ENCODE results near the gene WFDC11. TPM values are rescaled to one million over a fixed set of nuclear protein-coding genes. Genes with fewer than 3 reads are reported as not detected.
"Not testable (repeated sequence)": the region's sequence is repeated elsewhere in the genome, so short reads cannot be mapped to it uniquely, and the experiment has no call there.

WFDC11 gene
- total and polyA plus RNA-seq, 2 experiments from 2014 or later: not detected

DNA sequence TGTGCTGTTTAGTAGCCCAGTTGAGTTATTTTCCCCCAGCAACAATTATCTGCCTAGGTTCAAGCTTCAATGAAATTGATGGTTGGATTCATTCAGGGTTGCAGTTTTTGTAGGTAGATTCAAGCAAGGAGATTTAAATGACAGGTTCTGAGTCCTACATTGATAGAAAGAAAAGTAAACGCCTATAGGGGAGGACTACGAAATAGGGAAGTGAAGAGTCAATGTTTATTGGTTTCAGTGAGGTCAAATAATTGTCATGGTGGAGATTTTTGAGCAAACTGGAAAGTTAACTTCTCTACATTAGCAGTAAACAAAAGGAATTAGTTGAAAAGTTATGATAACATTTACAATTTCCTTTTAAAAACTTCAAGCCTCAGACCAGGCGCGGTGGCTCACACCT is 31.1 kb upstream of the WFDC11 start:
- no peaks in the 10 kb centered on the region for H3K9me3 ChIP-seq (ENCODE audit: low read depth)
- no peak overlapping the region for H3K4me2 ChIP-seq (ENCODE audit: unreplicated experiment)
- no peak overlapping the region for H2AFZ ChIP-seq
- H3K36me3 ChIP-seq (ENCODE audit: low read depth): no peaks in the 10 kb centered on the region
- no peaks in the 10 kb centered on the region for H4K20me1 ChIP-seq (ENCODE audit: insufficient read depth)
- H3F3A ChIP-seq (ENCODE audit: insufficient read depth): no peaks in the 10 kb centered on the region
- no peaks in the 10 kb centered on the region for H3K4me1 ChIP-seq (ENCODE audit: insufficient read depth)
- no peaks in the 10 kb centered on the region for H3K27me3 ChIP-seq (replicated peaks; ENCODE audit: insufficient read depth)
- no peaks in the 10 kb centered on the region for H3K79me2 ChIP-seq (ENCODE audit: insufficient read depth)
- H3K9me2 ChIP-seq (ENCODE audit: insufficient read depth): no peaks in the 10 kb centered on the region
- no peak overlapping the region for H3K4me3 ChIP-seq
- H3K27ac ChIP-seq: no peak overlapping the region
- WGBS, 2 experiments (ENCODE audit: low coverage in 1 of 2, low lambda C conversion rate in 2 of 2, missing lambda C conversion rate in 2 of 2): 36 to 44% methylated on average over 4 of the region's 4 CpGs
- in situ Hi-C loops (cut with MboI): no loop called here
- H3K9ac ChIP-seq: no peak overlapping the region
- no peak for TF ChIP-seq EZH2 (IDR thresholded peaks at IDR 0.05; ENCODE audit: insufficient read depth, poor library complexity, severe bottlenecking)
- TF ChIP-seq EZH2phosphoT487 (IDR thresholded peaks at IDR 0.05; ENCODE audit: insufficient read depth, low read depth): no peak
- DNase-seq: no peak

DNA sequence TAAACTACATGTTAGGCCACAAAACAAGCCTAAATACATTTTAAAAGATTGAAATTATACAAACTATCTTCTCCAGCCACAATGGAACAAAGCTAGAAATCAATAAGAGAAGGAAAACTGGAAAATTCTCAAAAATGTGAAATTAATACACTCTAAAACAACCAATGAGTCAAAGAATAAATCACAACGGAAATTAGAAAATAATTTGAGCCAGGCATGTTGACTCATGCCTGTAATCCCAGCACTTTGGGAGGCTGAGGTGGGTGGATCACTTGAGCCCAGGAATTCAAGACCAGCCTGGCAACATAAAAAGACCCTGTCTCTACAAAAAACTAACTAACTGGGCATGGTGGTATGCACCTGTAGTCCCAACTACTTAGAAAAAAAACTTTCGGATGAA is 25.5 kb upstream of the WFDC11 start:
- Histone ChIP-seq H3K27me3 (replicated peaks; ENCODE audit: insufficient read depth) (no peaks in the 10 kb centered on the region), H3F3A (ENCODE audit: insufficient read depth) (no peaks in the 10 kb centered on the region), H3K79me2 (ENCODE audit: insufficient read depth) (no peaks in the 10 kb centered on the region), H3K9ac (no peak overlapping the region), H3K36me3 (ENCODE audit: low read depth) (no peaks in the 10 kb centered on the region), H3K9me3 (ENCODE audit: low read depth) (no peaks in the 10 kb centered on the region), H3K9me2 (ENCODE audit: insufficient read depth) (no peaks in the 10 kb centered on the region), H3K4me3 (no peak overlapping the region), H3K4me1 (ENCODE audit: insufficient read depth) (peaks cover 7% of the 10 kb centered on the region; the same call in 1 of the 2 replicates), H3K27ac (no peak overlapping the region), H2AFZ (no peak overlapping the region), H3K4me2 (ENCODE audit: unreplicated experiment) (no peak overlapping the region), H4K20me1 (ENCODE audit: insufficient read depth) (no peaks in the 10 kb centered on the region)
- peak; percentile 1 for DNase-seq
- in situ Hi-C loops (cut with MboI): no loop called here
- no peak for TF ChIP-seq EZH2phosphoT487 (IDR thresholded peaks at IDR 0.05; ENCODE audit: insufficient read depth, low read depth)
- TF ChIP-seq EZH2 (IDR thresholded peaks at IDR 0.05; ENCODE audit: insufficient read depth, poor library complexity, severe bottlenecking): no peak
- WGBS, 2 experiments (ENCODE audit: low coverage in 1 of 2, low lambda C conversion rate in 2 of 2, missing lambda C conversion rate in 2 of 2): 45 to 52% methylated on average over 2 of the region's 2 CpGs

- H4K20me1 ChIP-seq (ENCODE audit: insufficient read depth); H3K9ac ChIP-seq; in situ Hi-C loops (cut with MboI); H3K4me2 ChIP-seq (ENCODE audit: unreplicated experiment); H3K4me1 ChIP-seq (ENCODE audit: insufficient read depth); DNase-seq; H3K4me3 ChIP-seq; H3K79me2 ChIP-seq (ENCODE audit: insufficient read depth); H3F3A ChIP-seq (ENCODE audit: insufficient read depth); H3K9me3 ChIP-seq (ENCODE audit: low read depth); H3K36me3 ChIP-seq (ENCODE audit: low read depth); H3K27me3 ChIP-seq (replicated peaks; ENCODE audit: insufficient read depth); H3K27ac ChIP-seq; H2AFZ ChIP-seq; H3K9me2 ChIP-seq (ENCODE audit: insufficient read depth): not testable (repeated sequence)
- 71% methylated on average over 12 of the region's 12 CpGs for WGBS, 2 experiments (ENCODE audit: low coverage in 1 of 2, low lambda C conversion rate in 2 of 2, missing lambda C conversion rate in 2 of 2)
These were observed 23.3 kb upstream of the WFDC11 start for GRCh38 chr20:45693346-45693745.

- Histone ChIP-seq H2AFZ (no peak overlapping the region), H3K9ac (no peak overlapping the region), H3K4me1 (ENCODE audit: insufficient read depth) (no peaks in the 10 kb centered on the region), H3F3A (ENCODE audit: insufficient read depth) (no peaks in the 10 kb centered on the region), H3K79me2 (ENCODE audit: insufficient read depth) (no peaks in the 10 kb centered on the region), H3K36me3 (ENCODE audit: low read depth) (no peaks in the 10 kb centered on the region), H3K9me3 (ENCODE audit: low read depth) (no peaks in the 10 kb centered on the region), H3K4me2 (ENCODE audit: unreplicated experiment) (no peak overlapping the region), H3K27me3 (replicated peaks; ENCODE audit: insufficient read depth) (no peaks in the 10 kb centered on the region), H4K20me1 (ENCODE audit: insufficient read depth) (no peaks in the 10 kb centered on the region), H3K27ac (no peak overlapping the region), H3K9me2 (ENCODE audit: insufficient read depth) (no peaks in the 10 kb centered on the region), H3K4me3 (no peak overlapping the region)
- peak; percentile 27 for DNase-seq
- in situ Hi-C loops (cut with MboI): no loop called here
- TF ChIP-seq EZH2phosphoT487 (IDR thresholded peaks at IDR 0.05; ENCODE audit: insufficient read depth, low read depth) (no peak), EZH2 (IDR thresholded peaks at IDR 0.05; ENCODE audit: insufficient read depth, poor library complexity, severe bottlenecking) (no peak)
- WGBS, 2 experiments (ENCODE audit: low coverage in 1 of 2, low lambda C conversion rate in 2 of 2, missing lambda C conversion rate in 2 of 2): 43 to 46% methylated on average over 3 of the region's 3 CpGs
These were observed 15.9 kb upstream of the WFDC11 start for GRCh38 chr20:45685896-45686295.

DNA sequence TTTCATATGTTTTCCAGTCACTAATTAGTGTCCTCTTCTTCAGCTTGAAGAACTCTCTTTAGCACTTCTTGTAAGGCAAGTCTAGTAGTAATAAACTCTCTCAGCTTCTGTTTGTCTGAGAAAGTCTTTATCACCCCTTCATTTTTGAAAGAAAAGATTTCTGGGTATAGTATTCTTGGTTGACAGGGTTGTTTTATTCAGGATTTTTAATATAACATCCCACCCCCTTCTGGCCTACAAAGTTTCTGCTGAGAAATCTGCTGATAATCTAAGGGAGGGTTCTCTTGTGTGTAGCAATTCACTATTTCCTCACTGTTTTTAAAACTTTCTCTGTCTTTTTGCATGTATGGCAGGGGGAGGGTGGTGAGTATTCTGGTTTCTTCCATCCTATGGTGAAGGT is 9.6 kb upstream of the WFDC11 start:
- H3K9ac ChIP-seq: no peak overlapping the region
- TF ChIP-seq EZH2 (IDR thresholded peaks at IDR 0.05; ENCODE audit: insufficient read depth, poor library complexity, severe bottlenecking) (no peak), EZH2phosphoT487 (IDR thresholded peaks at IDR 0.05; ENCODE audit: insufficient read depth, low read depth) (no peak)
- H3K79me2 ChIP-seq (ENCODE audit: insufficient read depth): no peaks in the 10 kb centered on the region
- DNase-seq: no peak
- no peaks in the 10 kb centered on the region for H4K20me1 ChIP-seq (ENCODE audit: insufficient read depth)
- H3K27ac ChIP-seq: no peak overlapping the region
- H3K27me3 ChIP-seq (replicated peaks; ENCODE audit: insufficient read depth): no peaks in the 10 kb centered on the region
- H3K36me3 ChIP-seq (ENCODE audit: low read depth): no peaks in the 10 kb centered on the region
- no peaks in the 10 kb centered on the region for H3F3A ChIP-seq (ENCODE audit: insufficient read depth)
- in situ Hi-C loops (cut with MboI): no loop called here
- H3K4me1 ChIP-seq (ENCODE audit: insufficient read depth): no peaks in the 10 kb centered on the region
- H2AFZ ChIP-seq: no peak overlapping the region
- no peaks in the 10 kb centered on the region for H3K9me2 ChIP-seq (ENCODE audit: insufficient read depth)
- no peaks in the 10 kb centered on the region for H3K9me3 ChIP-seq (ENCODE audit: low read depth)
- H3K4me3 ChIP-seq: no peak overlapping the region
- H3K4me2 ChIP-seq (ENCODE audit: unreplicated experiment): no peak overlapping the region
